Hematopoietic multipotent progenitor cell treated with erythropoietin and hydrocortisone succinate and interleukin-3 and kit ligand, for 15 days (in vitro differentiated cells): ENCODE results near the gene BMP8A.
"Not testable (repeated sequence)": the region's sequence is repeated elsewhere in the genome, so short reads cannot be mapped to it uniquely, and the experiment has no call there.

Source experiments
- DNase-seq: peaks from one replicate; pipeline ENCODE4 v3.0.0-alpha.2; 2015; ENCODE audit warnings: low spot score

The BMP8A gene

GRCh38 chr1:39507230-39507928 lies 15.9 kb downstream of the BMP8A start:
- DNase-seq, result no peak

GRCh38 chr1:39508266-39508665 lies 16.8 kb downstream of the BMP8A start:
- no peak for DNase-seq

GRCh38 chr1:39508857-39509305 lies 17.4 kb downstream of the BMP8A start:
- no peak for DNase-seq

GRCh38 chr1:39509360-39510009 lies 18.0 kb downstream of the BMP8A start:
- no peak for DNase-seq

- not testable (repeated sequence) for DNase-seq
Measured at GRCh38 chr1:39510570-39511186, 19.2 kb downstream of the BMP8A start.

GRCh38 chr1:39511477-39511876 lies 20.0 kb downstream of the BMP8A start:
- not testable (repeated sequence) for DNase-seq

GRCh38 chr1:39512234-39512847 lies 20.9 kb downstream of the BMP8A start:
- DNase-seq, result not testable (repeated sequence)

GRCh38 chr1:39514710-39515124 lies 23.3 kb downstream of the BMP8A start:
- DNase-seq, result not testable (repeated sequence)

GRCh38 chr1:39515131-39516086 lies 24.0 kb downstream of the BMP8A start:
- DNase-seq, result not testable (repeated sequence)

- not testable (repeated sequence) for DNase-seq
Measured at GRCh38 chr1:39516841-39517240, 25.4 kb downstream of the BMP8A start.

- DNase-seq, result not testable (repeated sequence)
Measured at GRCh38 chr1:39517936-39518335, 26.5 kb downstream of the BMP8A start.

GRCh38 chr1:39519376-39519775 lies 27.9 kb downstream of the BMP8A start:
- not testable (repeated sequence) for DNase-seq

GRCh38 chr1:39522221-39522620 lies 30.8 kb downstream of the BMP8A start:
- DNase-seq, result not testable (repeated sequence)

- DNase-seq, result no peak
Measured at GRCh38 chr1:39522661-39523567, 31.5 kb downstream of the BMP8A start.

GRCh38 chr1:39524171-39524570 lies 32.7 kb downstream of the BMP8A start:
- no peak for DNase-seq

GRCh38 chr1:39524591-39525365 lies 33.3 kb downstream of the BMP8A start:
- no peak for DNase-seq

- no peak for DNase-seq
Measured at GRCh38 chr1:39525366-39526165, 34.1 kb downstream of the BMP8A start.

GRCh38 chr1:39526466-39527189 lies 35.2 kb downstream of the BMP8A start:
- no peak for DNase-seq
